GM19023 (cell line): ENCODE results near the gene NUP88.

Experiments used
- ATAC-seq: cut with Tn5 transposase; IDR thresholded peaks from one replicate; pipeline ENCODE4 v1.9.1; 2021; ENCODE audit warnings: mild to moderate bottlenecking, moderate library complexity; ENCODE audit not compliant: unreplicated experiment

Gene NUP88

GRCh38 chr17:5361426-5361825 is 58.0 kb downstream of the NUP88 start:
- no peak for ATAC-seq

- ATAC-seq: no peak
Measured at GRCh38 chr17:5355421-5356129, 63.9 kb downstream of the NUP88 start.

- no peak for ATAC-seq
Measured at GRCh38 chr17:5354886-5355415, 64.5 kb downstream of the NUP88 start.

- ATAC-seq: no peak
Measured at GRCh38 chr17:5354310-5354709, 65.2 kb downstream of the NUP88 start.

GRCh38 chr17:5352681-5353289 is 66.7 kb downstream of the NUP88 start:
- no peak for ATAC-seq

- no peak for ATAC-seq
Measured at GRCh38 chr17:5344914-5345313, 74.5 kb downstream of the NUP88 start.
